Left hindlimb (tissue), 1 donor: Measurements from ENCODE around the gene GLI1.
"Not testable (repeated sequence)": the region's sequence is repeated elsewhere in the genome, so short reads cannot be mapped to it uniquely, and the experiment has no call there.

Experiments used
- DNase-seq: peaks from one replicate; pipeline ENCODE4 v3.0.0-alpha.2; 2018

The GLI1 gene

DNA sequence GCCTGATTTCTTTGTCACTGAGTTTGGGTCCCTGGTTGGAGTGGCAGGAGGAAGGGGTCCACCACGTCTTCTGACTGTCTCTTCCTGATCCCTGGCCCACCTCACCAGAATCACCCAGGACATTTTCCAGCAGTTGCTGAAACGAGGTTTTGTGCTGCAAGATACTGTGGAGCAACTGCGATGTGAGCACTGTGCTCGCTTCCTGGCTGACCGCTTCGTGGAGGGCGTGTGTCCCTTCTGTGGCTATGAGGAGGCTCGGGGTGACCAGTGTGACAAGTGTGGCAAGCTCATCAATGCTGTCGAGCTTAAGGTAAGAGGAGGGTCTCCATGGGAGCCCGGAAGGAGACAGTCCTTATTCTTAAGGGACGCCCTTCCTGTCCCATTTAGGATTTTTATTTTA lies 40.6 kb downstream of the GLI1 start:
- no peak for DNase-seq

DNA sequence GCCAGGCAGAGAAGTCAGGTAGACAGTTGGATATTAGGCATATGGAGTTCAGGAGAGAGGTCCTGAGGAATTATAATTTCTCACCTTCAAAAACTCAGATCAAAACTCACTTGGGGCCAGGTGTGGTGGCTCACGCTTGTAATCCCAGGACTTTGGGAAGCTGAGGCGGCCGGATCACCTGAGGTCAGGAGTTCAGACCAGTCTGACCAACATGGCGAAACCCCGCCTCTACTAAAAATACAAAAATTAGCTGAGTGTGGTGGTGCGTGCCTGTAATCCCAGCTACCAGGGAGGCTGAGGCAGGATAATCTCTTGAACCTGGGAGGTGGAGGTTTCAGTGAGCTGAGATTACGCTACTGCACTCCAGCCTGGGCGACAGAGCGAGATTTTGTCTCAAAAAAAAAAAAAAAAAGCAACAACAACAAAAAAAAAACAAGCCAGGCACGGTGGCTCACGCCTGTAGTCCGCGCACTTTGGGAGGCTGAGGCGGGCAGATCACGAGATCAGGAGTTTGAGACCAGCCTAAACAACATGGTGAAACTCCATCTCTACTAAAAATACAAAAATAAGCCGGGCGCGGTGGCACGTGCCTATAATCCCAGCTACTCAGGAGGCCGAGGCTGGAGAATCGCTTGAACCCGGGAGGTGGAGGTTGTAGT lies 42.9 kb downstream of the GLI1 start:
- not testable (repeated sequence) for DNase-seq

DNA sequence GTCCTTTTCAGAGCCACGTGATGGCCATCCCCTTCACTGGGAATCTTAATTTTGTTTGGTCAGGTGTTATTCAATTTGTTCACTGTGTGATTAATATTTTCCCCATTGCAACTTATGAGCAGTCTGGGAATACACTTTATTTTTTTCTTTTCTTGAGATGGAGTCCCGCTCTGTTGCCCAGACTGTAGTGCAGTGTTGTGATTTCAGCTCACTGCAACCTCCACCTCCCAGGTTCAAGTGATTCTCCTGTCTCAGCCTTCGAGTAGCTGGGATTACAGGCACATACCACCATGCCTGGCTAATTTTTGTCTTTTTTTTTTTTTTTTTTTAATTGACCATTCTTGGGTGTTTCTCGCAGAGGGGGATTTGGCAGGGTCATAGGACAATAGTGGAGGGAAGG lies 47.0 kb downstream of the GLI1 start:
- not testable (repeated sequence) for DNase-seq

DNA sequence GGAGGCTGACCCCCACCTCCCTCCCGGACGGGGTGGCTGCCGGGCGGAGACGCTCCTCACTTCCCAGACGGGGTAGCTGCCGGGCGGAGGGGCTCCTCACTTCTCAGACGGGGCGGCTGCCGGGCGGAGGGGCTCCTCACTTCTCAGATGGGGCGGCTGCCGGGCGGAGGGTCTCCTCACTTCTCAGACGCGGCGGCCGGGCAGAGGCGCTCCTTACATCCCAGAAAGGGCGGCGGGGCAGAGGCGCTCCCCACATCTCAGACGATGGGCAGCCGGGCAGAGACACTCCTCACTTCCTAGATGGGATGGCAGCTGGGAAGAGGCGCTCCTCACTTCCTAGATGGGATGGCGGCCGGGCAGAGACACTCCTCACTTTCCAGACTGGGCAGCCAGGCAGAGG lies 48.2 kb downstream of the GLI1 start:
- DNase-seq, result not testable (repeated sequence)

DNA sequence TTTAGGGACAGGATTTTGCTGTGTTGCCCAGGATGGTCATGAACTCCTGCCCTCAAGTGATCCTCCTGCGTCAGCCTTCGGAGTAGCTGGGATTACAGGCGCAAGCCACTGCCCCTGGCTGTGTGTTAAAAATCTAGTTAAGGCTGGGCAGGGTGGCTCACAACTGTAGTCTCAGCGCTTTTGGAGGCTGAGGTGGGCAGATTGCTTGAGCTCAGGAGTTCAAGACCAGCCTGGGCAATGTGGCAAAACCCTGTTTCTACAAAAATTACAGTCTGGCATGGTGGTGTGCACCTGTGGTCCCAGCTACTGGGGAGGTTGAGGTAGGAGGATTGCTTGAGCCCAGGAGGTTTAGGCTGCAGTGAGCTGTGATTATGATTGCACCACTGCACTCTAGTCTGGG lies 51.6 kb downstream of the GLI1 start:
- no peak for DNase-seq

DNA sequence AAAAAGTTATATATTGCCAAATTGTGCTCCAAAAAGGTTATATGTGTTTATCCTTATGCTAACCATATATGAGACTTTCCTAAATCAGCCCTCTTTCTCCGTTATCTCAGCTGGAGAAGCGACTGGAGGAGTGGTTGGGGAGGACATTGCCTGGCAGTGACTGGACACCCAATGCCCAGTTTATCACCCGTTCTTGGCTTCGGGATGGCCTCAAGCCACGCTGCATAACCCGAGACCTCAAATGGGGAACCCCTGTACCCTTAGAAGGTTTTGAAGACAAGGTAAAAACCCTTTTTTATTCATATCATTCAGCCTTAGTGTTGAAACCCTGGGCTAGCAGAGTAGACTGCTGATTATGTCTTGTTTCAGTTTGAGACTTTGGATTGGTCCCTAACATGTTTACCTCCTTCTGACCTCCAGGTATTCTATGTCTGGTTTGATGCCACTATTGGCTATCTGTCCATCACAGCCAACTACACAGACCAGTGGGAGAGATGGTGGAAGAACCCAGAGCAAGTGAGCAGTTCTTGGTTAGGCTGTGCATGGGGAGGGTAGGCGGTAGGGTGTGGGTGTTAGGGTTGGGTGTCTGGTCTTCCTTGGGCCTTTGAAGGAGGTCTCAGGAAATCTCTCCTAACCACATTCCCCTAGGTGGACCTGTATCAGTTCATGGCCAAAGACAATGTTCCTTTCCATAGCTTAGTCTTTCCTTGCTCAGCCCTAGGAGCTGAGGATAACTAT lies 52.2 kb downstream of the GLI1 start:
- DNase-seq, result no peak

DNA sequence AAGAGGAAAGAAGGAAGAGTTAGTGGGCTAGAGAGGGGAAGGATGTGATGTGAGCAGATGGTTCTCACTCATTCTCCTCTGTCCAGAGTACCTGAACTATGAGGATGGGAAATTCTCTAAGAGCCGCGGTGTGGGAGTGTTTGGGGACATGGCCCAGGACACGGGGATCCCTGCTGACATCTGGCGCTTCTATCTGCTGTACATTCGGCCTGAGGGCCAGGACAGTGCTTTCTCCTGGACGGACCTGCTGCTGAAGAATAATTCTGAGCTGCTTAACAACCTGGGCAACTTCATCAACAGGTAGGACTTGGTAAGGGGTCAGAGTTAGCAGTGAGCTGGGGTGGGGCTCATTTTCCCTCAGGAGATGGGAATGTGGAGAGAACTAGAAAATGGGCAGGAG lies 53.1 kb downstream of the GLI1 start:
- DNase-seq, result peak; percentile 7

DNA sequence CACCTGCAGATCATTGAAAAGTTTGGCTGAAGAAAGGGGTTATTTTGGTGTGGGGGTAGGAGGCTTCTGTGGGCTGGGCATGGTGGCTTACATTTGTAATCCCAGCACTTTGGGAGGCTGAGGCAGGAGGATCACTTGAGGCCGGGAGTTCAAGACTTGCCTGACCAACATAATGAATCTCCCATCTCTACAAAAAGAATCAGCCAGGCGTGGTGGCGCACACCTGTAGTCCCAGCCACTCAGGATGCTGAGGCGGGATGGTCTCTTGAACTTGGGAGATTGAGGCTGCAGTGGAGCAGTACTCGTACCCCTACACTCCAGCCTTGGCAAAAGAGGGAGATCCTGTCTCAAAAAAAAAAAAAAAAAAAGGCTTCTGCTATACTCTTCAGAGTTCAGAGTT lies 53.7 kb downstream of the GLI1 start:
- no peak for DNase-seq

DNA sequence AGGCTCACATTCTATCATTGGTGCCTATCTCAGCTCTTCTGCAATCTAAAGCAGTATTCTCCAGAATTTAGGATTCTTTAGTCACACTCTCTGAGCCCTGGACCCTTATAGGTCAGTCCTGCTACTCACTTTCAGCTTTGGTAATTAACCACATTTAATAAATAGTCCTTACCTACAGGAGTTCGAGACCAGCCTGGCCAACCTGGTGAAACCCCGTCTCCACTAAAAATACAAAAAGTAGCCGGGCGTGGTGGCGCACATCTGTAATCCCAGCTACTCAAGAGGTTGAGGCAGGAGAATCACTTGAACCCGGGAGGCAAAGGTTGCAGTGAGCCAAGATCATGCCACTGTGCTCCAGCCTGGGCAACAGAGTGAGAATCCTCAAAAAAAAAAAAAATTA lies 54.1 kb downstream of the GLI1 start:
- DNase-seq, result not testable (repeated sequence)

DNA sequence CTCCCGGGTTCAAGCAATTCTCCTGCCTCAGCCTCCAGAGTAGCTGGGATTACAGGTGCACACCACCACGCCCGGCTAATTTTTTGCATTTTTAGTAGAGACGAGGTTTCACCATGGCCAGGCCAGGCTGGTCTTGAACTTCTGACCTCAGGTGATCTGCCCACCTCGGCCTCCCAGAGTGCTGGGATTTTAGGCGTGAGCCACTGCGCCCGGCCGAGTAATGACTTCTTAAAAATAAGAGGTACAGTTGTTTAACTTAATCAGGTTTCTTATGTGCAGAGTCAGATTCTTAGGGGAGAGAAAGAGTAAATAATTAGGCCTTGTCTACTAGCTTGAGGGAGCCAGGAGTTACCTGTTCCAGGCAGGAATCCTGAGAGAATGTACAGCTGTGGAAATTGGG lies 54.7 kb downstream of the GLI1 start:
- not testable (repeated sequence) for DNase-seq

DNA sequence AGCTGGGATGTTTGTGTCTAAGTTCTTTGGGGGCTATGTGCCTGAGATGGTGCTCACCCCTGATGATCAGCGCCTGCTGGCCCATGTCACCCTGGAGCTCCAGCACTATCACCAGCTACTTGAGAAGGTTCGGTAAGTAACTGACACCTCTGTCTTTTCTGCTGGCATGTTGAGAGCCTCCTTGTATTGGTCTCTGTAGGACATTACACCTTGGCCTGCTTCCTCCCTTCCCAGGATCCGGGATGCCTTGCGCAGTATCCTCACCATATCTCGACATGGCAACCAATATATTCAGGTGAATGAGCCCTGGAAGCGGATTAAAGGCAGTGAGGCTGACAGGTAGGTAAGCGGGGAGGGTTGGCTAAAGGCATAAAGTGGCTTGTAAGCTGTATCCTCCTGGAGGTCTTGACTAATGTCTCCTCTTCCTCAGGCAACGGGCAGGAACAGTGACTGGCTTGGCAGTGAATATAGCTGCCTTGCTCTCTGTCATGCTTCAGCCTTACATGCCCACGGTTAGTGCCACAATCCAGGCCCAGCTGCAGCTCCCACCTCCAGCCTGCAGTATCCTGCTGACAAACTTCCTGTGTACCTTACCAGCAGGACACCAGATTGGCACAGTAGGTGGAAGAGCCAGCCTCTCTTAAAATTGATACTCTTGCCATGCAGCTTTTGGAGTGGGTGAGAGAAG lies 55.3 kb downstream of the GLI1 start:
- no peak for DNase-seq

DNA sequence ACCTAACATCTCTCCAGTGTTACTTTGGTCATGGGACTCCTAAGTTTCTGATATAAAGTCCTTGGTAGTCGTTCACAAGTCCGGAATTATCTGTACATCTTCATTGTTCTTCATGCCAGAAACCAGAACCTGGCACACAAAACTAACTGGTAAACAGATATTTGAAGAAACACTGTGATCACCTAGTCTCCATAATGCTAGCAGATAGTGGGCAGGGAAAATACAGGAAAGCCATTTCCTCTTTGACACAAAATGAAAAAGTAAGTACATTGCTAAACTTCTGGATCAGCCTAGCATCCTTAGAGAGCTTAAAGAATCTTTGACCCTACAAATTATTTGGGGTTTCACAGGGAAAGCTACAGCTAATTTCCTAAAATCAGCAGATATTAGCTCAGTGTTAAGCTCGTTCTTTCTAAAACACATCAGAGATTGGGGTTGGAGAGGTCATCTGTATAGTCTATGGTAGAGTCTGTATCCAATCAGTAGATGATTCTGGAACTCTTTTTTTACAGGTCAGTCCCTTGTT lies 55.9 kb downstream of the GLI1 start:
- no peak for DNase-seq

DNA sequence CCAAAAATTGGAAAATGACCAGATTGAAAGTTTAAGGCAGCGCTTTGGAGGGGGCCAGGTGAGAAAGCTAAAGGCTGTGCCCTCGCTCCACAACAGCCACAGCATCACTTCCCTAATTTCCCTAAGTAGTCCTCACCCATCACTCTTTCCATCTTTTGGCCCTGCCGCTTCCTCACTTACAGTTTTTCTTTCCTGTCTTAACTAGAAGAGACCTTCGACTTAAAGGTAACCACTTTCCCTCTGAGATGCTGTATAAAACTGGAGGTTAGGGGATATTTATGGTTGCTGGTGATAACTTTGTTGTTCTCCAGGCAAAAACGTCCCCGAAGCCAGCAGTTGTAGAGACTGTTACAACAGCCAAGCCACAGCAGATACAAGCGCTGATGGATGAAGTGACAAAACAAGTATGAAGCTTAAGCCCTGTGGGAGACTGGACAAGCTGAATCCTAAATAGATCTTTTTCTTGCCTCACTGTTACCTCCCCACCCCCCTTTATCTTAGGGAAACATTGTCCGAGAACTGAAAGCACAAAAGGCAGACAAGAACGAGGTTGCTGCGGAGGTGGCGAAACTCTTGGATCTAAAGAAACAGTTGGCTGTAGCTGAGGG lies 56.5 kb downstream of the GLI1 start:
- no peak for DNase-seq

DNA sequence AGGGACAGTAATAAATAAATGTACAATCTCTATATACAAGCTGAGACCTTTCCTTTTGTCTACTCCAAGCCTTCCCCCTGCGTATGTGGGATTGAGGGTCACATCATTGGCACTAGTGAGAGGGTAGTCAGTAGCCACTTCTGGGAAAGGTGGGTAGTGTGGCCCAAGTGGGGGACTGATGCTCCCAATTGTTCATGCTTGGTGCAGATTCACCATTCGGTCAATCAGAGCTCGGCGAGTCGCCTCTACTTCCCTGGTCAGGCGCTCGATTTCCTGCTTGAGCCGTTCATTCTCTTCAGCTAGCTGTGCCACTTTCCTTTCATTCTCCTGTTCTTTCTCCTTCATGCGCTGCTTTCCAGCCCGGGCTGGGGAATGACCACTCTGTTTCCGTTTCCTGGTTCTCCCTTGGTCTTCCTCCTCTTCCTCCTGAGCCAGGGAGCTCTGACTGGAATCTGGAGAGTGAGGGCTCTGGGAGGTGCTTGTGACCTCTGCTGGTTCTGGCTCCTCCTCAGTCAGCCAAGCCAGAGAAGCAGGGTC lies 57.1 kb downstream of the GLI1 start:
- no peak for DNase-seq

DNA sequence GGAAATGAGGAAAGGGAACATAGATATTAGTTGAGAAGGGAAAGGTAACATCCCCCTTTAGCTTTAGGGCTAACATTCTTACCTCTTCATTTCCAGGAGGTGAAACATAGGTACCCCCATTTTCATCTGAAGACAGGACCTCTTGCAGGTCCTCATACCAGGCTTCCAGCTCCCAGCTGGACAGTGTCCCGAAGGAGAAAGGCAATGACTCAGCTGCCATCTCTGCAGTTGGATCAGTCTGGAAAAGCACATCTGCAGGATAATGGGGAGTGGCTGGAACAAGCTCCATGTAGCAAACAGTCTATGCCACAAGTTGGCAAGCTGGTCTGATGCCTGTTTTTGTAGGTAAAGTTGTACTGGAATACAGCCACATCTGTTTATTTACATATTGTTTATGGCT lies 57.6 kb downstream of the GLI1 start:
- DNase-seq, result no peak

DNA sequence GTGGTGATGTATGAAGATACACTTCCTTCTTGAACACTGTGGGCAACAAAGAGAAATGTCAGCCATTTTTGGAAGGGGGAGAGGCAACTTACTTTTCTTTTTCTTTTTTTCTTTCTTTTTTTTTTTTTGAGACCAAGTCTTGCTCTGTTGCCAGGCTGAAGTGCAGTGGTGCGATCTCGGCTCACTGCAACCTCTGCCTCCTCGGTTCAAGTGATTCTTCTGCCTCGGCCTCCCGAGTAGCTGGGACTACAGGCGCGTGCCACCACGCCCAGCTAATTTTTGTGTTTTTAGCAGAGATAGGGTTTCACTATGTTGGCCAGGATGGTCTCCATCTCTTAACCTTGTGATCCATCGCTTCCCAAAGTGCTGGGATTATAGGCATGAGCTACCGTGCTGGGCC lies 58.1 kb downstream of the GLI1 start:
- not testable (repeated sequence) for DNase-seq

DNA sequence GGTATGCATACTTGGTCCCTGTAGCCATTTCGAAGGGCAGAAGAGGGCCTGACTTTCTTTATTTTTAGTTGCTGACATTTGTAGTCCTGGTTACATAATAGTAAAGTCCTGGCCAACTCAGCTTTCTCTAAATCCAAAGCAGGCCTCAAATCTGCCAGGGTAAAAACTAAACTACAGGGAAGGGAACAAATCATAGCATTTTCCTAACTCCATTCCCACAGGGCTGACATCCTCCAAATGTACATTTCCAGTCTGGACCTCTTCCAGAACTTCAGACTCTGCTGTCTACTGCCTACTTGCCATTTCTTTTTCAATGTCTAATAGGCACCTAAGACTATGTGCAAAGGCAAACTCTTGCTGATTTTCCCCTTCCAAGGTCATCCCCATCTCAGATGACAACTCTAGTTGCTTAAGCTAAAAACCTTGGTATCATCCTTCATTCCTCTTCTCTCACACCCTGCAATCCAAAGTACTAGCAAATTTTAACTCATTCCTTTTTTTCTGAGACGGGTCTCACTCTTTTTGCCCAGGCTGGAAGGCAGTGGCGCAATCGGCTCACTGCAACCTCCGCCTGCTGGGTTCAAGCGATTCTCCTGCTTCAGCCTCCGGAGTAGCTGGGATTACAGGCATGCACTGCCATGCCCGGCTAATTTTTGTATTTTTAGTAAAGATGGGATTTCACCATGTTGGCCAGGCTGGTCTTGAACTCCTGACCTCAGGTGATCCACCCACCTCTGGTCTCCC lies 58.8 kb downstream of the GLI1 start:
- no peak for DNase-seq

DNA sequence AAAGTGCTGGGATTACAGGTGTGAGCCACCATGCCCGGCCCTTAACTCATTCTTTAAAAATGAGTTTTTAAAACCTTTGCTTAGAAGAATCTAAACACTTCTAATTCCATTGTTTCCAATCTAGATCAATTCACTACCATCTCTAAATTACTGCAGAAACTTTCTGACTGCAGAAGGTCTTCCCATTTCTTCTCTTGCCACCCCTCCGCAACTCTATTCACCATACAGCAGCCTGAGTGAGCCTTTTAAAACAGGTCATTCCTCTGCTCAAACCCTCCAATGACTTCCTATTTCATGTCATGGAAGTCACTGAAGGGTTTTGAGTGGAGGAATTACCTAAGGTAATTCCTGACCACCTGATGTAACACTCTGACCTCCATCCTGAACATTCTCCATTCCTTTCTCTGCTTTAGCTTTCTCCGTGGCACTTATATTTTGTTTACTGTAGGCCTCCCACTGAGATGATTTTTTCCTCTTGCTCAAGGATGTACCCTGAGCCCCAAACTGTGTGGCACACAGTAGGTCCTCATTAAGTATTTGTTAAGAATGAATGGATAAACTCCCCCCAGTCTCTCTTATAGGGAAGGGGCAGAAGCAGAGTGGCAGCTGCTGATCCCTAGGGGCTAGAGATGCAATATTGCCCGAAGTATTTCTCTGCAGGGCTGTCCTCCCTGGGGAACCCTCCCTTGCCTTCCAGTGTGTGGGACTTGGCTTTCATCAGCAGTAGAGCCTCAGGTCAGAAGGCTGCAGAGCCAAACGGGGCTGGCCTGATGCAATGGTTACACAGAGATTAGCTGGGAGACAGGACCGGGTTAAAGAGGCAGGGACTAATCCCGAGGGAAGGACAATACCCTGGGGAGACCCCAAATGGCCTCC lies 59.6 kb downstream of the GLI1 start:
- peak; percentile 58 for DNase-seq

DNA sequence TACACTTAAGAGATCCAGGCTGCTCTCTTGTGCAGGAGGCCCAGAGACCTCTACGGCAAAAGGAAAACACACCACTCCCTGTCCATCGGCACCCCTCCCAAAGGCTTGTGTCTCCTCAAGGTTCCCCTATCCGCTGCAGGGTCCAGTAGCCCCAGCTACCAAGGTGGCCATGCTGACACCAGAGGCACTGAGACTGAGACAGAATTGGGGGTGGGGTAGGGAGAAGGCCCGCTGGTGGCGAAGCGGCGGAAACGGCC lies 60.1 kb downstream of the GLI1 start:
- DNase-seq, result peak; percentile 62

DNA sequence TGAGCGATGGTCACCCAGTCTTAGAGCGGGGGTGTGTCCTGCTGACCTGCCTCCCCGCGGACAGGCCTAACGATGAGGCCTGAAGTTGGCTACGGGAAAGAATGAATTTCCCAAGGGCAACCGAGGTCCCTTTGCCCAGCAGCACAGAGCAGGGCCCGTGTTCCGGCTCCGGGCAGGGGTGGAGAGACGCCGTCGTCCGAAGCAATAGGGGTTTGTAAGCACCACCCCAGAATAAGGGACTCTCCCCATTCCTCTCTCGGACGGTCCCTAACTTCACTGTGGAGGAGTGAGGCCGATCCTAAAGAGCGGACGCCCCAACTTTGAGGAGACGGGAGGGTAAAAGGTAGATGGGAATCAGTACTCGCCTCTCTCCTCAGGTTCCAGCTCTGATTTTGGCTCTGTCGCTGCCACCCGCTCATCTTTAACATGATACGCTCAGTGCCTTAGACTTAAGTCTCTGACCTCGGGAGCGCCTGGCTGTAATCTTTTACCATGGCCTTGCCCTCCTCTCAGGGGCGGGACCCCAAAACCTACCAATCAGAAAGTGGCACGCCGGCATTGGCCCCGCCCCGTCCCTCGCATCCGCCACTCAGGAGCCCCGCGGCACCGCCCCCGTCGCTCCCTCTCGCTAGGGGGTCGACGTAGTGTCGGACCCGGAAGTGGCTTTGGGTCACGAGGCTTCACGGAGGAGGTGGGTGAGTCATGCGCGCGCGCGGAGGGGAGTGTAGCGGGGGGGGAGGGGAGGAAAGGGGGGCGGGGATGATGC lies 60.7 kb downstream of the GLI1 start, which contains the start of gene DDIT3:
Gene DDIT3, minus strand, starts transcription at position 462 of the 766 bp plus-strand sequence. CDS start 3,108 bp downstream, outside the sequence.
- DNase-seq, result peak; percentile 100
